OCI-LY3 (cell line): ENCODE measurements around the gene IGFBP7.

Experiments used
- H2AFZ ChIP-seq: fragments of 200-600, 300-600 bp; shearing (Covaris generic); 2 replicates; pipeline ENCODE4 v1.6.0; 2014; ENCODE audit warnings: antibody characterized with exemption, low read depth, low read length
- H3K27ac ChIP-seq: fragments of 200-600, 300-600 bp; sonication (generic); 2 replicates; pipeline ENCODE4 v1.5.1; 2014; ENCODE audit warnings: mild to moderate bottlenecking, low read length, moderate library complexity, mixed read lengths
- H3K27me3 ChIP-seq: fragments of 200-600, 300-600 bp; sonication (generic); 2 replicates; pipeline ENCODE4 v1.6.1; 2014; ENCODE audit warnings: low read depth, low read length, mixed read lengths
- H3K36me3 ChIP-seq: fragments of 200-600, 300-600 bp; sonication (generic); replicated peaks from 2 replicates; pipeline ENCODE3; 2014; ENCODE audit warnings: low read depth, low read length, mixed read lengths
- H3K4me1 ChIP-seq: fragments of 300-600, 200-600 bp; sonication (generic); 2 replicates; pipeline ENCODE4 v1.6.1; 2014; ENCODE audit warnings: low read length, mixed read lengths
- H3K4me2 ChIP-seq: fragments of 200-600, 300-600 bp; sonication (generic); 2 replicates; pipeline ENCODE4 v1.6.1; 2014; ENCODE audit warnings: low read length, mixed read lengths
- H3K4me3 ChIP-seq: fragments of 300-600, 200-600 bp; sonication (generic); 2 replicates; pipeline ENCODE4 v1.5.1; 2014; ENCODE audit warnings: antibody characterized with exemption, mild to moderate bottlenecking, low read length, moderate library complexity
- H3K79me2 ChIP-seq: fragments of 300-600, 200-600 bp; shearing (Covaris generic); 2 replicates; pipeline ENCODE4 v1.6.1; 2014; ENCODE audit warnings: mild to moderate bottlenecking, low read length, mixed read lengths
- H3K9ac ChIP-seq: fragments of 300-600, 200-600 bp; shearing (Covaris generic); 2 replicates; pipeline ENCODE4 v1.6.0; 2014; ENCODE audit warnings: mild to moderate bottlenecking, low read length, moderate library complexity
- H3K9me3 ChIP-seq: fragments of 200-600, 300-600 bp; shearing (Covaris generic); 2 replicates; pipeline ENCODE4 v1.6.1; 2014; ENCODE audit warnings: low read length, mixed read lengths; ENCODE audit not compliant: insufficient read depth
- H4K20me1 ChIP-seq: fragments of 200-600, 300-600 bp; sonication (generic); 2 replicates; pipeline ENCODE4 v1.6.1; 2016; ENCODE audit warnings: low read length, mixed read lengths; ENCODE audit not compliant: insufficient read depth
- EZH2phosphoT487 ChIP-seq: fragments of 200-600 bp; shearing (Covaris generic); IDR thresholded peaks from 2 replicates; pipeline ENCODE4 v1.6.1; 2018; ENCODE audit warnings: antibody characterized with exemption, mixed run types, low read depth
- TF ChIP-seq, protein P1 (sequence below): fragments of 200-600, 300-600 bp; sonication (generic); IDR thresholded peaks from 2 replicates; pipeline ENCODE4 v1.5.1; 2014; ENCODE audit warnings: antibody characterized with exemption, low read length, low read depth

The IGFBP7 gene

DNA sequence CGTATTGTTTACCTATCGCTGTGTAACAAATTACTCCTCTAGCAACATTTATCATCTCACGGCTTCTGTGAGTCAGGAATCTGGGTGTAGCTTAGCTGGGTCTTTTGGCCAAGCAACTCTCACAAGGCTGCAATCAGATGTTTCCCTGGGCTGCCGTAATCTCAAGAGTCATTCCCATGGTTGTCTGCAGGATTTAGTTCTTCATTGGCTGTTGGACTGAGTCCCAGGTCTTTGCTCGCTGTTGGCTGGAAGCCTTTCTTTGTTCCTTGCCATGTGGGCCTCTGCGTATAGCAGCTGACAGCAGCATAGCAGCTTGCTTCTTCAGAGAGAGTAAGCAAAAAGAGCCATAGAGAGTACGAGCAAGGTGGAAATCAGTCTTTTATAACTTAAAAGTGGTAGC, 114.7 kb downstream of the IGFBP7 start:
- H4K20me1 ChIP-seq: peaks cover 7% of the 10 kb centered on the region
- H3K9ac ChIP-seq: no peak overlapping the region
- no peaks in the 10 kb centered on the region for H3K9me3 ChIP-seq
- no peak overlapping the region for H3K4me2 ChIP-seq
- H3K36me3 ChIP-seq: peaks cover 55% of the 10 kb centered on the region
- H3K4me3 ChIP-seq: no peak overlapping the region
- TF ChIP-seq, protein P1, sequence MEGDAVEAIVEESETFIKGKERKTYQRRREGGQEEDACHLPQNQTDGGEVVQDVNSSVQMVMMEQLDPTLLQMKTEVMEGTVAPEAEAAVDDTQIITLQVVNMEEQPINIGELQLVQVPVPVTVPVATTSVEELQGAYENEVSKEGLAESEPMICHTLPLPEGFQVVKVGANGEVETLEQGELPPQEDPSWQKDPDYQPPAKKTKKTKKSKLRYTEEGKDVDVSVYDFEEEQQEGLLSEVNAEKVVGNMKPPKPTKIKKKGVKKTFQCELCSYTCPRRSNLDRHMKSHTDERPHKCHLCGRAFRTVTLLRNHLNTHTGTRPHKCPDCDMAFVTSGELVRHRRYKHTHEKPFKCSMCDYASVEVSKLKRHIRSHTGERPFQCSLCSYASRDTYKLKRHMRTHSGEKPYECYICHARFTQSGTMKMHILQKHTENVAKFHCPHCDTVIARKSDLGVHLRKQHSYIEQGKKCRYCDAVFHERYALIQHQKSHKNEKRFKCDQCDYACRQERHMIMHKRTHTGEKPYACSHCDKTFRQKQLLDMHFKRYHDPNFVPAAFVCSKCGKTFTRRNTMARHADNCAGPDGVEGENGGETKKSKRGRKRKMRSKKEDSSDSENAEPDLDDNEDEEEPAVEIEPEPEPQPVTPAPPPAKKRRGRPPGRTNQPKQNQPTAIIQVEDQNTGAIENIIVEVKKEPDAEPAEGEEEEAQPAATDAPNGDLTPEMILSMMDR: no peak
- no peak for TF ChIP-seq EZH2phosphoT487
- no peaks in the 10 kb centered on the region for H3K4me1 ChIP-seq
- no peak overlapping the region for H3K27ac ChIP-seq
- H3K27me3 ChIP-seq: no peaks in the 10 kb centered on the region
- H2AFZ ChIP-seq: no peak overlapping the region
- peaks cover 28% of the 10 kb centered on the region for H3K79me2 ChIP-seq

DNA sequence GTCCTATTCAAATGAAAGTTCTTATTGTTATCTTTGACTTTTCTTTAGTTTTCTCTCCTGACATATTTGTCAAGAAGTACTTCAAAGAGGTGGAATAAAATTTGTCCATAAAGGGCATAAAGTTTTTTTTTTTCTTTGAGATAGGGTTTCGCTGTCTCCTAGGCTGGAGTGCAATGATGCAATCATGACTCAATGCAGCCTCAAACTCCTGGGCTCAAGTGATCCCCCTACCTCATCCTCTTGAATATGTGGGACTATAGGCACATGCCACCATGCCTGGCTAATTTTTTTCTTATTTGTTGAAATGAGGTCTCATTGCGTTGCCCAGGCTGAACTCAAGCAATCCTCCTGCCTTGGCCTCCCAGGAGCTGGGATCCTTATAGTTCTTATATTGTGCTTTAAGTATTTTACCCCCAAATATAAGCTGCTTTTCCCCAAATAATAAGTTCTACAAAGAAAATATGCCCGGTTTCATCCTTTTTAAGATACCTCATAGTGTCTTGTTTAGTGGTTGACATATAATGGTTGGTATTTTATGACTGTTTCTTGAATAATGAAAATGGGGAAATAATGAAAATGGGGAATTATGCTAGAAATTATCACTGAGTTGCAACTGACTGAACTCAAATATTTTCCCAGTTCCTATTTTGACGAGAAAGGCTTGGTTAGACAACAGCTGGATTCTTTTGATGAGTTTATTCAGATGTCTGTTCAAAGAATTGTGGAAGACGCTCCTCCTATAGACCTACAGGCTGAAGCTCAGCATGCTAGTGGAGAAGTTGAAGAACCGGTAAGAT, 119.9 kb downstream of the IGFBP7 start:
- H4K20me1 ChIP-seq: peaks cover 30% of the 10 kb centered on the region

DNA sequence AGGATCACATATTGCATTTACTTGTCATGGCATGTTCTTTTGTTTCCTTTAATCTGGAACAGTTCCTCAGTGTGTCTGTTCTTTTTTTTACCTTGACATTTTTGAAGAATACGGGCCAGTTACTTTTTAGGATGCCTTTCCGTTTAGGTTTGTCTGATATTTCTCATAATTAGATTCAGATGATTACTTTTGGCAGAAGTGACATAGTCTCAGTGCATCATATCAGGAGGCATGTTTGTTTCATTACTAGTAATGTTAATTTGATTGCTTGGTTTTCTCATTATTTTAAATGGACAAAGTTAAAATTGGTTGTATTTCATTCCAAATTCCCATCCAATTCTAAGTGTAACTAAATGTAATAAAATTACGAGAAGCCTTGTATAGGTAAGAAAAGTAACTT, 123.2 kb downstream of the IGFBP7 start:
- Histone ChIP-seq H3K4me1 (peaks cover 12% of the 10 kb centered on the region), H3K9ac (no peak overlapping the region), H3K27me3 (no peaks in the 10 kb centered on the region), H4K20me1 (peaks cover 46% of the 10 kb centered on the region), H2AFZ (no peak overlapping the region), H3K4me2 (no peak overlapping the region), H3K36me3 (peaks cover 56% of the 10 kb centered on the region), H3K79me2 (peaks cover 97% of the 10 kb centered on the region), H3K4me3 (no peak overlapping the region), H3K9me3 (no peaks in the 10 kb centered on the region), H3K27ac (no peak overlapping the region)
- TF ChIP-seq EZH2phosphoT487: no peak
- TF ChIP-seq, protein P1: no peak

More for the DNA sequence above, 119.9 kb downstream of the IGFBP7 start:
- H3K79me2 ChIP-seq: peaks cover 72% of the 10 kb centered on the region
- no peaks in the 10 kb centered on the region for H3K9me3 ChIP-seq
- no peak overlapping the region for H2AFZ ChIP-seq
- TF ChIP-seq, protein P1: no peak
- H3K27ac ChIP-seq: no peak overlapping the region
- H3K4me1 ChIP-seq: peaks cover 12% of the 10 kb centered on the region
- H3K4me2 ChIP-seq: no peak overlapping the region
- H3K9ac ChIP-seq: no peak overlapping the region
- H3K36me3 ChIP-seq: peaks cover 66% of the 10 kb centered on the region
- H3K27me3 ChIP-seq: no peaks in the 10 kb centered on the region
- H3K4me3 ChIP-seq: no peak overlapping the region

DNA sequence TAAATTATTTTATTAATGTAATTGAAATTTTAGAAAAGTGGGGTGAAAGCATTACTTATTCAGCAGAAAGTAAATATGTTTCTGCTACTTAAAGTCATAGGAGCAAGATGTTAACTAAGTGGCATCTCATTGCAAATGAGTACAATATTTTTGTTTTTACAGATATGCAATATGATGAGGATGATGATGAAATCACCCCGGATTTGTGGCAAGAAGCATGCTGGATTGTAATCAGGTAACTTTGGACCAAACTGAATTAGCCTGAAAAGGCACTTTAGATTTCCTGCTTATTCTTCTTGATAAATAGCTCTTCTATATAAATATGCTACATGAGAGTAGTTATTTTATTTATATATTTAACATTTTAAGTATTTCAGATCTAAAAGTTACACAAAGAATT, 124.0 kb downstream of the IGFBP7 start:
- Histone ChIP-seq H3K4me3 (no peak overlapping the region), H3K27me3 (no peaks in the 10 kb centered on the region), H3K4me2 (no peak overlapping the region), H3K9ac (no peak overlapping the region), H3K4me1 (peaks cover 12% of the 10 kb centered on the region), H3K79me2 (peaks cover 97% of the 10 kb centered on the region), H3K9me3 (no peaks in the 10 kb centered on the region), H4K20me1 (peaks cover 53% of the 10 kb centered on the region), H3K27ac (no peak overlapping the region), H2AFZ (no peak overlapping the region), H3K36me3 (peaks cover 56% of the 10 kb centered on the region)
- no peak for TF ChIP-seq EZH2phosphoT487
- TF ChIP-seq, protein P1: no peak
